ENCODE results near the gene PRDM16. TPM values are rescaled to one million over a fixed set of nuclear protein-coding genes. Genes with fewer than 3 reads are reported as not detected.

Gene PRDM16
- total and polyA plus RNA-seq, 2 of the 8 experiments (the other 6 are each of a cell fraction or from before 2014, with no cell fraction given): 0.39 to 0.43 TPM

DNA sequence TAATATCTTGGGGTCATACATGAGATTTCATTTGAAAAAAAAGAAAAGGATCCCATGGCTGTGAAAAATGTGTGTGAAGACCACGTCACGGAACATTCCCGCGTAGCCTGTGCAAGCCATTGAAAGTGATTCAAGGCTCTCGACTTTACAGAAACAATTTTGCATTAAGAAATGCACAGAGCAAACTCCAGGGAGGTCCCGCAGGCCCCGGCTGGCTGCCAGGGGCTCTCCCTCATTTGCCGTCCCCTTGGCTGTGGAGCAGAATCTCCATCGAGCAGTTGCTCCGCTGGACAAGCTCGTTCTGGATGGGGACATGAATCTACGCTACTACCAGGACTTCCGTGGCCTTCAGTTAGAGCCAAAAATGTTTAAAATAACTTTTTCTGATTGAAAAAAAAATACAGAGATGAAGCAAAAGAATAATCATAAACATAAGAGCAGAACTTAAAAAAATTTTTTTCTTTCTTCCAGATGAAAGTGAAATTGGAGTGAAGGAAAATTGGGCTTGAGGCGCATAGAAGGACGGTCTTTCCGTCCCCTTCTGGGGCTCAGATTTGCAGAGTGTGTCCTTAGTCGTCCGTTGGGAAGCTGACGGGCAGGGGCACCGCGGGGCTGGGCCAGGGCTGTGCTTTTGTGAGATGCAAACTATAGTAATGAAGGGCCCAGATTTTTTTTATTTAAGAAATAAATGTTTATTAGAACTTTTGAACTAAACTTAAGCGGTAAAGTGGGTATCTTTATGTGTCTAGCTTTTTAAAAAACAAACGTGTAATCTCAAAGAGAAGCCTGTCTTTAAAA is 317.4 kb downstream of the PRDM16 start:
- Histone ChIP-seq H3K79me2 (ENCODE audit: control insufficient read depth in 1 of 2, insufficient read depth in 2 of 2, low read length in 2 of 2) (no peaks in the 10 kb centered on the region), H4K5ac (ENCODE audit: insufficient read length, low read depth, low read length) (no peak overlapping the region), H2BK120ac (replicated peaks; ENCODE audit: low read depth, low read length) (no peak overlapping the region), H3K4me3 (ENCODE audit: extremely low read depth in 1 of 4, insufficient read depth in 2 of 4, low read depth in 3 of 4, low read length in 4 of 4) (no peak overlapping the region), H4K91ac (replicated peaks; ENCODE audit: insufficient read length, low read length) (no peak overlapping the region), H3K4me1 (replicated peaks in 1 of 4; ENCODE audit: control insufficient read depth in 3 of 4, insufficient read depth in 4 of 4, low read length in 3 of 4) (no peaks in the 10 kb centered on the region), H3K79me1 (ENCODE audit: low read depth, low read length) (no peaks in the 10 kb centered on the region), H3K4me2 (ENCODE audit: insufficient read depth in 1 of 2, low read depth in 2 of 2, low read length in 2 of 2) (no peak overlapping the region), H4K8ac (ENCODE audit: extremely low read depth, insufficient read depth, low read length) (no peak overlapping the region), H2BK5ac (ENCODE audit: low read depth, low read length) (no peak overlapping the region), H3K23ac (ENCODE audit: insufficient read length) (no peak overlapping the region), H3K9me3 (ENCODE audit: insufficient read depth in 2 of 2, low read depth in 1 of 2, low read length in 1 of 2) (no peaks in the 10 kb centered on the region), H3K56ac (replicated peaks; ENCODE audit: insufficient read length, low read depth, low read length) (no peak overlapping the region), H2BK15ac (ENCODE audit: low read length) (no peak overlapping the region), H3K18ac (ENCODE audit: extremely low read depth, low read length) (no peak overlapping the region), H3K27ac (ENCODE audit: low read depth, low read length) (no peak overlapping the region), H2AK5ac (ENCODE audit: low read depth, low read length) (no peak overlapping the region), H2AFZ (ENCODE audit: low read length) (no peak overlapping the region), H3K23me2 (ENCODE audit: low read depth, low read length) (no peaks in the 10 kb centered on the region), H2BK12ac (ENCODE audit: low read depth, low read length) (no peak overlapping the region), H3K14ac (ENCODE audit: insufficient read length) (no peak overlapping the region), H2BK20ac (ENCODE audit: low read length) (no peak overlapping the region), H3K9ac (replicated peaks in 1 of 4; ENCODE audit: extremely low read depth in 1 of 4, low read depth in 3 of 4, low read length in 3 of 4) (no peak overlapping the region), H3K4ac (replicated peaks; ENCODE audit: insufficient read length, low read depth, low read length) (no peak overlapping the region), H4K20me1 (replicated peaks in 1 of 2; ENCODE audit: control insufficient read depth in 1 of 2, insufficient read depth in 2 of 2, low read length in 2 of 2) (no peaks in the 10 kb centered on the region), H3K27me3 (replicated peaks in 1 of 4; ENCODE audit: control insufficient read depth in 3 of 4, extremely low read depth in 1 of 4, insufficient read depth in 3 of 4, low read length in 3 of 4) (peaks cover 0 to 31% (median 5%) of the 10 kb centered on the region in 4 experiments; a peak in 4 of 7 replicates), H3K36me3 (ENCODE audit: control insufficient read depth in 2 of 4, insufficient read depth in 4 of 4, low read length in 3 of 4) (no peaks in the 10 kb centered on the region)
- POLR2A ChIA-PET (ENCODE audit: partially characterized antibody): no interaction called here
- DNase-seq (ENCODE audit: low read depth in 1 of 2, low spot score in 2 of 2): no peak
- CTCF ChIA-PET (ENCODE audit: partially characterized antibody): interaction anchor here (0.7 to 1.3 kb wide), 4 partner anchors 8 to 132 kb away, joined by 3 to 5 read pairs (median 4); no protein-coding TSS in a partner anchor
- no peak for FAIRE-seq
- WGBS, 2 experiments (ENCODE audit: extremely low coverage in 1 of 2, insufficient coverage in 1 of 2, insufficient read length in 1 of 2, insufficient replicate concordance in 2 of 2, low coverage in 1 of 2, low lambda C conversion rate in 2 of 2, missing lambda C conversion rate in 1 of 2): 94% methylated on average over 23 of the region's 23 CpGs; no CpG with 5 or more reads in 1 of the 2 experiments
- TF ChIP-seq RBBP5 (IDR thresholded peaks at IDR 0.05; ENCODE audit: borderline replicate concordance, low read depth, low read length): no peak
- TF ChIP-seq, protein P1, sequence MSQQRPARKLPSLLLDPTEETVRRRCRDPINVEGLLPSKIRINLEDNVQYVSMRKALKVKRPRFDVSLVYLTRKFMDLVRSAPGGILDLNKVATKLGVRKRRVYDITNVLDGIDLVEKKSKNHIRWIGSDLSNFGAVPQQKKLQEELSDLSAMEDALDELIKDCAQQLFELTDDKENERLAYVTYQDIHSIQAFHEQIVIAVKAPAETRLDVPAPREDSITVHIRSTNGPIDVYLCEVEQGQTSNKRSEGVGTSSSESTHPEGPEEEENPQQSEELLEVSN (IDR thresholded peaks at IDR 0.05): no peak
- TF ChIP-seq SIX5 (IDR thresholded peaks at IDR 0.05; ENCODE audit: low read depth, low read length): no peak
- no peak for TF ChIP-seq POLR2A (IDR thresholded peaks at IDR 0.05; ENCODE audit: control extremely low read depth in 1 of 2, low read depth in 2 of 2, low read length in 2 of 2)
- TF ChIP-seq, protein P2, sequence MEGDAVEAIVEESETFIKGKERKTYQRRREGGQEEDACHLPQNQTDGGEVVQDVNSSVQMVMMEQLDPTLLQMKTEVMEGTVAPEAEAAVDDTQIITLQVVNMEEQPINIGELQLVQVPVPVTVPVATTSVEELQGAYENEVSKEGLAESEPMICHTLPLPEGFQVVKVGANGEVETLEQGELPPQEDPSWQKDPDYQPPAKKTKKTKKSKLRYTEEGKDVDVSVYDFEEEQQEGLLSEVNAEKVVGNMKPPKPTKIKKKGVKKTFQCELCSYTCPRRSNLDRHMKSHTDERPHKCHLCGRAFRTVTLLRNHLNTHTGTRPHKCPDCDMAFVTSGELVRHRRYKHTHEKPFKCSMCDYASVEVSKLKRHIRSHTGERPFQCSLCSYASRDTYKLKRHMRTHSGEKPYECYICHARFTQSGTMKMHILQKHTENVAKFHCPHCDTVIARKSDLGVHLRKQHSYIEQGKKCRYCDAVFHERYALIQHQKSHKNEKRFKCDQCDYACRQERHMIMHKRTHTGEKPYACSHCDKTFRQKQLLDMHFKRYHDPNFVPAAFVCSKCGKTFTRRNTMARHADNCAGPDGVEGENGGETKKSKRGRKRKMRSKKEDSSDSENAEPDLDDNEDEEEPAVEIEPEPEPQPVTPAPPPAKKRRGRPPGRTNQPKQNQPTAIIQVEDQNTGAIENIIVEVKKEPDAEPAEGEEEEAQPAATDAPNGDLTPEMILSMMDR (IDR thresholded peaks at IDR 0.05; ENCODE audit: control extremely low read depth in 1 of 3, insufficient read depth in 1 of 3, low read depth in 1 of 3, low read length in 3 of 3): no peak
- no peak for TF ChIP-seq RXRA (IDR thresholded peaks at IDR 0.05; ENCODE audit: insufficient read depth, low read depth, low read length)
- no peak for TF ChIP-seq BCL11A (IDR thresholded peaks at IDR 0.05; ENCODE audit: low read depth in 2 of 2, low read length in 2 of 2)
- TF ChIP-seq TCF12 (IDR thresholded peaks at IDR 0.05; ENCODE audit: low read depth, low read length): no peak
- no peak for TF ChIP-seq CHD1 (IDR thresholded peaks at IDR 0.05; ENCODE audit: low read depth, low read length)
- no peak for TF ChIP-seq POU5F1 (IDR thresholded peaks at IDR 0.05; ENCODE audit: low read depth, low read length)

Data from H1 (cell line).